Measurements from ENCODE around the gene CAMK2N1. TPM values are rescaled to one million over a fixed set of nuclear protein-coding genes. Genes with fewer than 3 reads are reported as not detected.

The CAMK2N1 gene
- polyA plus RNA-seq, 1 experiment = 83.1 TPM

DNA sequence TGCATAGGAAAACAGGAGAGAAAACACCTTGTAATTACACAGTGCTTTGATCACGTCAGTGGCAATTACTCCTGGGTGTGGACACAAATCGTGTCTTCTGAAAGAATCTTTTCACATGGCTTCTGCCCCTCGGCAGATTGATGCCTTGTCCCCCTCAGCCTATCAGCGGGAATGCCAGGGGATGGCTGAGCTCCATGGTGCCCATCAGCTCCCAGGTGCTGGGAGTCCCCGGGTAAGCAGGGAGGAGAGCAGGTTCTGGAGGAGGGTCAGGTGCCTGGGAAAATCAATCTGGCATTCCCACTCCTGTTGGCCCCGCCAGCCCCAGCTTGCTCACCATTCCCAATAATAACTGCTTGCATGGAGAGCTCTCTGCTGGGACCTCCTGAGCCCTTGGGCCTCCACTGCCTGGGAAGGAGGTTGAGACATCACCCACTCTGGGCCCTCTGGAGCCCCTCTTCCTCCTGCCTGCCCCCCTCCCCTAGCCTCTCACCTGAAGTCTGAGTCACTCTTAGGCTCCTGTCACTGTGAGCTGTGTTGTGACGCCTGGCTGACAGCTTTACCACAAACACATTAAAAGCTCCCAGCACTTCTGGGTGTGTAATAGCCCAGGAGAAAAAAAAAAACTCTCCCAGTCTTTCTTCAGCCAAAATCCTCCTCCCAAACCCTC lies 4.9 kb downstream of the CAMK2N1 start:
- no peak overlapping the region for H3K4me3 ChIP-seq (ENCODE audit: low read depth, low read length)
- POLR2A ChIA-PET = interaction anchor here (1.9 kb wide), 1 partner anchor 14 kb away, joined by 13 read pairs; no protein-coding TSS in a partner anchor
- peak overlapping the region; percentile 73 for H3K27ac ChIP-seq (ENCODE audit: low read depth, low read length)
- no peaks in the 10 kb centered on the region for H3K27me3 ChIP-seq (ENCODE audit: control insufficient read depth, insufficient read depth, low read length)
- DNase-seq (ENCODE audit: low read depth, low spot score) = no peak
- CTCF ChIA-PET = interaction anchor here (0.8 to 3.2 kb wide), 3 partner anchors 12 to 268 kb away, joined by 3 to 30 read pairs (median 7); no protein-coding TSS in a partner anchor
- TF ChIP-seq, protein P1, sequence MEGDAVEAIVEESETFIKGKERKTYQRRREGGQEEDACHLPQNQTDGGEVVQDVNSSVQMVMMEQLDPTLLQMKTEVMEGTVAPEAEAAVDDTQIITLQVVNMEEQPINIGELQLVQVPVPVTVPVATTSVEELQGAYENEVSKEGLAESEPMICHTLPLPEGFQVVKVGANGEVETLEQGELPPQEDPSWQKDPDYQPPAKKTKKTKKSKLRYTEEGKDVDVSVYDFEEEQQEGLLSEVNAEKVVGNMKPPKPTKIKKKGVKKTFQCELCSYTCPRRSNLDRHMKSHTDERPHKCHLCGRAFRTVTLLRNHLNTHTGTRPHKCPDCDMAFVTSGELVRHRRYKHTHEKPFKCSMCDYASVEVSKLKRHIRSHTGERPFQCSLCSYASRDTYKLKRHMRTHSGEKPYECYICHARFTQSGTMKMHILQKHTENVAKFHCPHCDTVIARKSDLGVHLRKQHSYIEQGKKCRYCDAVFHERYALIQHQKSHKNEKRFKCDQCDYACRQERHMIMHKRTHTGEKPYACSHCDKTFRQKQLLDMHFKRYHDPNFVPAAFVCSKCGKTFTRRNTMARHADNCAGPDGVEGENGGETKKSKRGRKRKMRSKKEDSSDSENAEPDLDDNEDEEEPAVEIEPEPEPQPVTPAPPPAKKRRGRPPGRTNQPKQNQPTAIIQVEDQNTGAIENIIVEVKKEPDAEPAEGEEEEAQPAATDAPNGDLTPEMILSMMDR (IDR thresholded peaks at IDR 0.05; ENCODE audit: low read depth, low read length) = no peak
- peaks cover 10% of the 10 kb centered on the region; the same call in 1 of the 2 replicates for H3K9me3 ChIP-seq (ENCODE audit: control insufficient read depth, insufficient read depth, low read length)

DNA sequence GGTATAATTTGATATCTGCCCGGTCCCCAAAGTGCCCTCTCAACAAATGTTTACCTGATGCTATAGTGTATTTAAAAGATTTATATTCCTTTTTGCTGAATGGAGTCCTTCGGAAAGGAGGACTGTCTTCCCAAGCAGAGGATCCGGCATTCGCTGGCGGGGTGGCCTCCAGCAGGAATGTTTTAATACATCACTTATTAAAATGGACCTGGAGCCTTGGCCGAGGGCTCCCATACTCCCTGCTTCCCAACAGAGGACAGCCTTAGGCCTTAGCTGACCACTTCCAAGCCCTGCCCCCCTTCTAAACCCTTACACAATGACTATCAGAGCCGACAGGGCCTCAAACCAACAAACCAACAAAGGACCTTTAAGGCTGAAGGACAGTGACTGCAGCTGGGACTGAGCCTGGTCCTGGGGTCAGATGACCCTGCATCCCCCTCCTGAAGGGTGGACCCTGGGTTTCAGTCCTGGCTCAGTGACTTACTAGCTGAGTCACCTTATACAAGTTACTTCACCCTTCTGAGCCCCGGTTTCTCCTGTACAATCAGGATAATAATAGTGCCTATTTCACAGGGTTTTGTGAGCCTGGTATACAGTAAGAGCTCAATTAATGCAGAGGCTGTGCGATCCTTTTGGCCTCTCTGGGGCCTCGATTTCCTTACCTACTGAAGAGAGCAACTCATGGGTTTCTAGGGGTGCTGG lies 5.6 kb downstream of the CAMK2N1 start:
- H3K9me3 ChIP-seq (ENCODE audit: control insufficient read depth, insufficient read depth, low read length) = peaks cover 10% of the 10 kb centered on the region; the same call in 1 of the 2 replicates
- peak overlapping the region; percentile 73 for H3K27ac ChIP-seq (ENCODE audit: low read depth, low read length)
- TF ChIP-seq, protein P1 (IDR thresholded peaks at IDR 0.05; ENCODE audit: low read depth, low read length) = no peak
- CTCF ChIA-PET = interaction anchor here (1.0 to 3.2 kb wide), 3 partner anchors 13 to 267 kb away, joined by 7 to 30 read pairs (median 8); no protein-coding TSS in a partner anchor
- H3K27me3 ChIP-seq (ENCODE audit: control insufficient read depth, insufficient read depth, low read length) = no peaks in the 10 kb centered on the region
- DNase-seq (ENCODE audit: low read depth, low spot score) = no peak
- POLR2A ChIA-PET = no interaction called here
- H3K4me3 ChIP-seq (ENCODE audit: low read depth, low read length) = no peak overlapping the region

DNA sequence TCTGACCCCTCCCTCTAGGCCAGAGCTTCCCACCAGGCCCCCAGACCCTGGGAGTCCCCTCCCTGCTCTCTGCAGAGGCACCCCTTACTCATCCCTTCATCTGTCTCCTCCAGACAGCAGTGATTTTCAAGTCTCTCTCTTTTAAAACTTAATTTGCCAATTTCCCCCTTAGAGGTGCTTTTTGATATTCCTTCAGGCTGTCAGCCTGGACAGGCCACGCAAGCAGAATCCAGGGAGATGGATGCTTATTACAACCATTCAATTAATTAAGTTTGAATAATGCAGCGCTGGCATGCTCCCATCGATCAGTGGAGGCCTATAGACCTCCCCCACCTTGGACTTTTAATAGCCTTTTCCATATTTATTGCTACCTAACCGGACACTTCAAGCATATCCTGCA lies 6.2 kb downstream of the CAMK2N1 start:
- DNase-seq (ENCODE audit: low read depth, low spot score) = no peak
- H3K27me3 ChIP-seq (ENCODE audit: control insufficient read depth, insufficient read depth, low read length) = no peaks in the 10 kb centered on the region
- no peak overlapping the region for H3K4me3 ChIP-seq (ENCODE audit: low read depth, low read length)
- CTCF ChIA-PET = interaction anchor here (0.6 to 1.8 kb wide), 3 partner anchors 15 to 267 kb away, joined by 4 to 8 read pairs (median 6); no protein-coding TSS in a partner anchor
- peaks cover 8% of the 10 kb centered on the region; the same call in 1 of the 2 replicates for H3K9me3 ChIP-seq (ENCODE audit: control insufficient read depth, insufficient read depth, low read length)
- H3K27ac ChIP-seq (ENCODE audit: low read depth, low read length) = no peak overlapping the region
- TF ChIP-seq, protein P1 (IDR thresholded peaks at IDR 0.05; ENCODE audit: low read depth, low read length) = no peak
- POLR2A ChIA-PET = no interaction called here

DNA sequence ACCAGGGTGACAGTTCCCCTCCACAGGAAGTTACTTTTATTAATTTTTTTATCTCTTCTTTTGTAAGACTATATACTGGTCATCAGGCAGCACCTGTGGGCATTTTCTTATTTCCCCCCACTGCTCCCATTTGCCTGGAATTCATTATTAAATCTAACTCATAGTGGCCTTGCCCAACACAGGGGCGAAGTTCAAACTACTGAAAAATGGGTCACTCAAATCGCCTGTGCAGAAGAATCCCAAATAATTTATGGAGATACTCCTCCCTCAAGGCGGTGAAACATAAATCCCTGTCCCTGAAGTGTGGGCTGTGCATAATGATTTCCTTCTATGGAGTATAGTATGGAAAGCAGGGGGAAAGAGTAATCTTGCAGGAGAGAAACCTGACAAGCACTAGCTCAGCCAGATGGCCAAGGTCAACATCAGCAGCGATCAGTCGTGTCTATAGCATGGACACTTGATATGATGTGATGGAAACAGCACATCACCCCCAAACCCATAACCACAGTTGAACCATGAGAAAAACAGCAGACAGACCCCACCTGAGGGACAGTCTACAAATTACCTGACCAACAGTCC lies 7.9 kb downstream of the CAMK2N1 start:
- ChIA-PET POLR2A (interaction anchor here (0.6 kb wide), 1 partner anchor 266 kb away, joined by 4 read pairs; no protein-coding TSS in a partner anchor), CTCF (interaction anchor here (1.4 to 1.8 kb wide), 2 partner anchors 16 to 265 kb away, joined by 6 to 8 read pairs; no protein-coding TSS in a partner anchor)
- Histone ChIP-seq H3K27me3 (ENCODE audit: control insufficient read depth, insufficient read depth, low read length) (no peaks in the 10 kb centered on the region), H3K4me3 (ENCODE audit: low read depth, low read length) (no peak overlapping the region), H3K9me3 (ENCODE audit: control insufficient read depth, insufficient read depth, low read length) (no peaks in the 10 kb centered on the region; the same call in 1 of the 2 replicates), H3K27ac (ENCODE audit: low read depth, low read length) (peak overlapping the region; percentile 52)
- DNase-seq (ENCODE audit: low read depth, low spot score) = no peak
- TF ChIP-seq, protein P1 (IDR thresholded peaks at IDR 0.05; ENCODE audit: low read depth, low read length) = no peak

All from AG04450 (cell line).